Stimulated activated CD4-positive, alpha-beta T cell treated with anti-CD3 and anti-CD28 coated beads, Interleukin-4, amount 100 ng/mL, for 48 hours (primary cell): Measurements from ENCODE around the gene FBXW7.

Experiments used
- DNase-seq, 2 donors: peaks; one replicate each; pipeline ENCODE4 v3.0.0-alpha.2; 2020; ENCODE audit warnings: low read depth in 2 of 2

FBXW7 gene

DNA sequence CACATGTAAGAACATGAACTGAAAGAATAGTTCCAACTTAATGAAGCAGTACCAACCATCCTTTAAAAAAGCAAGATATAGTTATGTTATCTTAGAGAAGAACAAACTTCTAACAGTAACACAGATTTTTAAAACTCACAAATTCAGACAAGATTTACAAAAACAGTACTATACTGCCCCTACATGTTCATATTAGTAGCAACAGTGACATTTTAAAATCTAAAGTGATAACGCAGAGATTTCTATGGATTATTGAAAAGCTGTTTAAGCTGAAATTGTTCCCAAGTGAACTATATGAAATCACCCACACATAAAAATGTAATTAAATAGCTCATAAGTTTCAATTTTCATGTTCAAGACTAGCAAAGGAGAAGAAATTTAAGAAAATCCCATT lies 166.0 kb downstream of the FBXW7 start:
- no peak for DNase-seq

DNA sequence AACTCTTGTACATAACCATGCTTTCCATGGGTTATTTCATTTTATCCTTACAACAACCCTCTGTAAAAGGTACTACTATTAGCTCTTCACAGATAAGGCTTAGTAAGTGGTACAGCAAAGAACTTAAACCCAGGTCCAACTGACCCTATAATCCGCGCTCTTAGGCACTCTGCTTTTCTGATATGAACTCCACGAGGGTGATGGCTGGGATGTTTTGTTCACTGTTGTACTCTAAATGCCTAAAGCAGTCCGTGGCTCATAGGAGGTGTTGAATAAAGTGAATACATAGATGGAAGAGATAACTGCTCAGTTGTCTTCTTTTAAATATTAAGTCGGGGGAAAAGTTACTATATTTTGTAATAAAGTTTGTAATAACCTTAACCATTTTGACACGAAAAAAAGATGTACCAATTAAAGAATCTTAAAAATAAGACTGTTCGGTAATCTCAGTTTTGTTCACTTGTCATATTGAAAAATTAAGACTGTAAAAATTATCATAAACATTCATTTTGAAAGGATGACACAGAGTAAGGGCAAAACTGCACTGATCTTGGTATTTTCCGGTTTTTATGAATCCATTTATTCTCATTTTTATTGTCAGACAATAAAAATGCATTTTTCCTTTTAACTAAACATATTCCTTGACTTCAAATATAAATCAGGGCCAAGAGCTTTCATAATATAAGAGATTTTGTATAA lies 166.5 kb downstream of the FBXW7 start:
- DNase-seq, result no peak

DNA sequence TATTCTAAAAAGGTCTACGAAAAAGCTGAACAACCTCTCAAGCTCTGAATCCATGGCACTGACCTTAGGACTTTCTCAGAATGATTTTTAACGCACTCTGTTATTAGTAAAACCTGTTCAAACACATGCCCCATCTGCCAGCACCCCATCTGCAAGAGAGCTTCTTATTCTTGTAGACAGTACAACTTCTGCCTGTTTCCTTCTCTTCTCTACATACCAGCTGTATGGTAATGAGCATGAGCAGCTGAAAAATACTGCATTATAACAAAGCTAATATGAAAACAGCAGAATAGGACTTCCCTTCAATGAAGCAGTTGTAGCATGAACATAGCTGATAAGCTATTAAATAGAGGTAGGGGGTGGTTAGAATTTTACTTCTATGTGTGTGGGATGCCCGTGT lies 167.9 kb downstream of the FBXW7 start:
- DNase-seq, result no peak

DNA sequence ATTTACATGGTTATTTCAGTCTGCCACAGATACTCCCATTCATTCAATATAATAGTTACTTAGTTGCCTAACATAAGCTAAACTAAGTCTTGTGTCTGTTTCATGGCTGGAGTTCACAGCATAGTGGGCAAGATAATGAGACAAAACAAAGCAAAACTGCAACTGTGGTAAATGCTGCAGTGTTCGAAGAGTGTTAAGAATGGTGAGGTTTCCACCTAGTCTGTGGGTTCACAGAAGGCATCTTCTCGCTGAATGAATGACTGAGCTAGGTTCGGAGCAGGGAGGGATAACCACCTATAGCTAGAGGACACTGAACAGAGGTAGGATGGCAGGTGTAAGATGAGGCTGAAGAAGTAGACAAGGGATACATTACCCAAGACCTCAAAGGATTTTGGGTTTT lies 171.0 kb downstream of the FBXW7 start:
- DNase-seq, result no peak

DNA sequence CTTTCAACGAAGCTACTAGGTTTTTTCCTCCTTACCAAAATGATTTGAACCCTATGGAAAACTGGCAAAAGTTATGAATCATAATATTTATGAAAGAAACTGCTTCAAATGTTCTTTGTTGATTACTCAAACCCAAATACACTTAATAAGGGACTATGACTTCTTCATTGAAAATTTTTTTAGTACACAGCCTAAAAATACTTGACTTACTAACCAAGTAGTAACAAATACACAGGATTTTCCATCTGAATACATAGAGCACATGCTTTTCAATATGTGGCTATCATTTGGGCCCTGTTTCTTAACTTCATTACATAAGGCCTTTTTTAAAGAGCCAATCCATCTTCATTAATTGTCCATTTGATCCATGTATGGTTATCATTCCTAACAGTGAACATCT lies 171.5 kb downstream of the FBXW7 start:
- no peak for DNase-seq

DNA sequence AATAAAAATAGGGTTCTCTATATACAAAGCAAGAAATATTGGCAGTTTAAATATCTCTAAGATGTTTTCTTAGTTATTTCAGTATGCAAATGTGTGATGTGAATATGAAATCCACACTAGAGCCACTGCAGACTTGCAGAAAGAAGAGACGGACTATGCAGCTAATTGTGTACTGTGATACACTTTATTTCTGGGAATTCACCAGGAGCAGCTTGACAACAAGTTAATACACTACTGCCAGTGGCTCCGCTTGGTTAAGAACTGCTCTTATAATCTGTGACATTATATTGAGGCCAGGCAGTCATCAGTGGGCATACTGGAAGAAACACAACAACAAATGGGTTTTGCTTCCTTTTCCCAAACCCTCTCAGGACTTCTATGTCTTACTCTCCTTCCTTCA lies 172.0 kb downstream of the FBXW7 start:
- DNase-seq, result no peak

DNA sequence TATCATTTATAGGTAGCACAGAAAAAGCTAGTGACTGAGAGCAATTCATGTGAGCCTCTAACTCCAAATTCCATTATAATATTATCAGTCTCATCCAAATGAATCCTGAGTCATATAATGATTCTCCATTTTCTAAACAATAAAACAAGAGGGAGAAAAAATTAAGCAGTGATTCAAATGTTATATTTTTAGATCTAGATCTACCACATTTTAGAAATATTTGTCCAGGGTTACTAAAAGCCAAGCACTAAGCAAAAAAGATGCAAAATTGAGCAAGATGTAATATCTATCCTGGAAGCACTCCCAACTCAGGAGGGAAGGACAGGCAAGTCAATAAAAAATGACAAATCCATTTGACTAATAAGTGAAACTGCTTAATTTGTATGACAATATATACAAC lies 172.8 kb downstream of the FBXW7 start:
- DNase-seq, result no peak

DNA sequence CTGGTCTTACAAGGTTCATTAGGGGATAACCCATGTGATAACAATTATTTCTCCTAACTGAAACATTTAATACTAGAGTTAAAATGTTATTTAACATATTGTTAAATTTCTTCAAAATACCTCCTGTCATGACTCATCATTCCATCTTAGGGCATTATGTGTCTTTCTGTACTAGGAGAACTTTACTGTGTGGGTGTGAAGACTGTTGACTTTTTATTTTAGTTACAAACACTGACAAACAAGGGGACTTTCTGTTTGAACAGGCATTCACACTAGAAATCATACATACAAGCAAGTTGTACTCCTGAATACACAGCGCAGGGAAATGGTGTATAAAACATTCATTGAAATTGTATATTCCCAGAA lies 175.9 kb downstream of the FBXW7 start:
- no peak for DNase-seq

DNA sequence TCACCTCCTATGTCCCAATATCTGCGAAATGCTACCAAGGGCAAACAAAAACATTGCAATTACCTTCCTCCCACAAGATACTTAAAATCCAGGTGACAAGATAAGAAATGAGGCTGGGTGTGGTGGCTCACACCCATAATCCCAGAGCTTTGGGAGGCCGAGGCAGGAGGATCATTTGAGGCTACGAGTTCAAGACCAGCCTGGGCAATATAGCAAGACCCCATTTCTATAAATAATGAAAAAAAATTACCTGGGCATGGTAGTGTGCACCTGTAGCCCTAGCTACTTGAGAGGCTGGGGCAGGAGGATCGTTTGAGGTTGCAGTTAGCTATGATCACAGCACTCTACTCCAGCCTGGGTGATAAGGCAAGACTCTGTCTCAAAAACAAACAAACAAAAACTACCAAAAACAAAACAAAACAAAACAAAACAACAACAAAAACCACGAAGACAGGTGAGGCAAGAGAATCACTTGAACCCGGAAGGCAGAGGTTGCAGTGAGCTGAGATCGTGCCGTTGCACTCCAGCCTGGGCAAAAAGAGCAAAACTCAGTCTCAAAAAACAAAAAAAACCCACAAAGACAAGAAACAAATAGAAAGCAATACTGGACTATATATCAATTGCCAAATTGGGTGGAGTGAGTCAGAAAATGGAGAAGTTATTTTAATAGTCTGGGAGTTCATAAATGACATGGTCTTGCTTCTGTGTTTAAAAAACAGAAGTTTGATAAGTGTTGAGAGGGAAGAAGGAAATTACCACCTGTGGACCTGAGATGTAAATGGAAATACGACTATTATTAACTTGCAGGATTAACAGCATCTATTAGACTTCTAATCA lies 176.5 kb downstream of the FBXW7 start:
- no peak for DNase-seq

DNA sequence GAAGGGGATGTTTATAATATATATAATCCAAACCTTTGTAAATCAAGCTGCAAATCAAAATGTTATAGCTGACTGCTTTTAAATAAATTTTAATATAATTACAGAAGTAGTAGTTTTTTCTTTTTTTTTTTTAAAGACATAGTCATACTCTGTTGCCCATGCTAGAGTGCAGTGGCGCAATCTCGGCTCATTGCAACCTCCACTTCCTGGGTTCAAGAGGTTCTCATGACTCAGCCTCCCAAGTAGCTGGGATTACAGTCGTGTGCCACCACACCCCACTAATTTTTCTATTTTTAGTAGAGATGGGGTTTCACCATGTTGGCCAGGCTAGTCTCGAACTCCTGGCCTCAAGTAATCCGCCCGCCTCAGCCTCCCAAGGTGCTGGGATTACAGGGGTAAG lies 178.7 kb downstream of the FBXW7 start:
- no peak for DNase-seq

DNA sequence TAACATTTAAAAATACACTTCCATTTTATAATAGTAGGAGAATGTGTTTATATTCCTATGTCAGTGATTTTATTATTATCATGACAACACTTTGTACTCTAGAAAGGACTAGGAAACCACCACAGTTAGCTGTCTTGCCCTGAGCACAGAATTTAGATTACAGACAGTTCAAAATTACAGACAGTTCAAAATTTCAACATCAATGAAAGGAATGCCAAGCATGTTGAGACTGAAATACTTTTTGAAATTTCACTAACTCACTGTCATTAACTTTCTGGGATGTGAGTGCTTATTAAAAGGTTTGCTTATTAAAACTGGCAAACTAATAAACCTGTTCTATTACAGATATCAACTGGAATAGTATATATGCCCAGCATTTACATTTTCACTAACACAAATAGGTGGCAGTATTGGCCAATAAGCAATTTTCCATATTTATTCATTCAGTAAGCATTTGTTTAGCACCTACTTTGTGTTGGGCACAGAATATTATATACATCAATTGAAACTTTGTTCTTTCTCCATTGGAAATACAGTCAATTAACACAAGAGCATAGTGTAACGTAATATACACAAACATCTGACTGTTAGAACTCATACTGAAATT lies 179.4 kb downstream of the FBXW7 start:
- no peak for DNase-seq

DNA sequence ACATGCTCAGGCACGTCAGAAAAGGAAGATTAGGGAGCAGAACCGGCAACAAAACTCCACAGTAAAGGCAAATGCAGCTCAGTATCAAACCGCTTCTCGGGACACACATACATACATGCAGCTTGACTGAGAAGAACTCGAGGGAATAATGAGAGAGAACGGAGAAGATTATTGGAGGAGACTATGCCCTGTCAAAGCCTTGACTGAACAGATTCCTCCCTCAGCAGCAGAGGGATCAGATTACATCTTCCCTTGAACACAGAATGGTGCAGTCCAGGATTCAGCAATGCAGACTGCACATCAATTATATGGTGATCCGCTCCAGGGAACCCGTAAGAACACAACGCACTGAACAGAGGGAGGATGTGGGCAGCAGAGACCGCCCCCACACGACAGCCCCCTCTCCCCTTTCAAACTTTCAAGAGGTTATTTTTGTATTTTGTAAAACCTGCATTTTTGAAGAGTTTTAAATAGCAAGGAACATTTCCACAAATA lies 183.2 kb downstream of the FBXW7 start:
- DNase-seq, result no peak

DNA sequence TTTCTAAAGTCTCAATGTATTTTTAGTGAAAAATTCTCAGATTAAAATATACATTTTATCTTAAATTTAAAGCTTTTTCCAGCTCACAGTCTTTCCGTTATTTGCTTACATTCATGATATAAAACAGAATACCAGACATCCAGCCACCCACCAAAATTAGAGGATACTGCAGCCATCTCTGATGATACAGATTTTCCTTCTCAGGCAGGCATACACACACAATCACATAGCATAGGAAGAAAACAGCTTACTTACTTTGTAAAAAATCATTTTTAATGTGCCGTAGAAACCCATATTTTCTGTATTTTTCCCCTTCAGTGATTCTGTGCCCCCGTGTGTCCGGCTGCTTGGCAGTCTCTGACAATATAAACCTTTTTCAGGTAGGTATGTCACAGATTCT lies 183.7 kb downstream of the FBXW7 start:
- no peak for DNase-seq

DNA sequence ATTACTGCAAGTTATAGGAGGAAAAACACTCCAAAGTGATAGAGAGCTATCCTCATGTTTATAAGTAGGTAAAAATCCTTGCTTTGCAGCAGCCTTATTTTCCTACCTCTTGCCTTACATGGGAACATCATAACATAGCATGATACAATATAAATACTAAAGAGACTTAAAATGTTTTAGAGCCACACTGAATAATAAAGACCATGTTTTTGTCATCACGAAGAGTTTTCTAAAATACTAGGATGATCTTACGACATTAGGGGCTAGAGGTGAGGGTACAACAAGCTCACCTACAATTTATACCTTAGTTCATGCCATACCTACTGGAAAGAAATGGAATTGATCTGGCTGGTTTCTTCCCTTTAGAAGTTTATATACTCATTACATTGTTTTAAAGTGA lies 184.8 kb downstream of the FBXW7 start:
- no peak for DNase-seq

DNA sequence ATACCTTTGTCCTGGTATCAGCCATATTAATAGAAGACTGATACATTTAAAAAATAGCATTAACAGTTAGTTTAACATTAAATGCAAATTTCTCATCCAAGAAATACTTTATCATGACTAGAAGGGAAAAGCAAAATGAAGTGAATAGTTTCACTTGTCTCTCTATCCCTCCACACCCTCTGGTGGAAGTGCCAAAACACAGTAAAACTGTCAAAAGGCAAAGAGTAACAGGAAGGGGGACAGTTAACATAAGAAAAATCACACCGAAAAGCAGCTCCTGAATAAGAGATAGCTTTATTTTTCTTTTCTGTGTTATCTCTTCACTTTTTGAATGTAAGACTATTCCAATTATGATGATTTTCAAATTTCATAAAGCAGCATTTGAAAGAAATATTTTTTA lies 187.2 kb downstream of the FBXW7 start:
- no peak for DNase-seq

DNA sequence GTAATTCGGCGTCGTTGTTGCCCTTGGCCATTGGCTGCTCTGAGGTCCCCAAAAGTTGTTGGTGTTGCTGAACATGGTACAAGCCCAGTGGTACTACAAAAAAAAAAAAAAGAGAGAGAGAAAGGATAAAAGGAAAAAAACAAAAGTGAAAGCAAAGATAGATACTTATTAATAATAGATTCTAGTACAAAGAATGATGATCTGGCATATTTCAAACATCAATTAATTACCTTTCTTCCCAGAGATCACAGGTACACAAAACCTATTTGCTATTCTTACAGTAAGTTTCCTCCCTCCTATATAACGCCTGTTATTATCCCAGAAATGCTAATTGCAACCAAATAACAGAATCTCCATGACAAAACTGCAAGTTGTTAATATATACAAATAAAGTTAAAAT lies 188.9 kb downstream of the FBXW7 start:
- DNase-seq, result no peak

DNA sequence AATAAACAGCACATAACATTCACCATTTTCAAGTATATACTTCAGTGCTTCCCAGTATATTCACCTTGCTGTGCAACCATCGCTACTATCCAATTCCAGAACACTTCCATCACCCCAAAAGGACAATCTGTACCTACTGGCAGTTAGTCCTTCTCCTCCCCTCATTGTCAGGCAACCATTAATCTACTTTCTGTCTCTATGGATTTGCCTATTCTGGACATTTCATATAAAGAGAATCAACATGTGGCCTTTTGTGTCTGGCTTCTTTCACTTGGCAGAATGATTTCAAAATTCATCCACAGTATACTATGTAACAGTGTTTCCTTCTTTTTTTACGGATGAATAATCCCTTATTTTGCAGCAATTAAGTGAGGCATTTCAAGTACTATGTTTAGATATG lies 189.4 kb downstream of the FBXW7 start:
- DNase-seq, result no peak

DNA sequence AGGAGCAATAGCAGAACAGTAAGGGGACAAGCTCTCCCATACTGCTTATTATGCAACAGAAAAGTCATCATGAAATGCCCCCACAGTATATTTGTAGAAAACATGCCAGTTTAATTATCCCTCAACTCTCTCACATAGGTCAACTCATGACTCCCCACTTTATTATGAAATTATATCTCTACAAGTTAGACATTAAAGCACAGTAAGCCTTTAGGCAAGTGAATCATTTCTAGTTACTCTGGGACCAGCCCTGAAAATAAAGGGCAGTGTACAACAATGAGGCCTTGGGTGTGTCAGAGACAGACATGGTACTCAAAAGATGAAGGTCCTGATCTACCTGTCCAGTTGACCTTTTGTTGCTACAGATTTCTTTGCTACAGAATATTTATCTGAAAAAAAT lies 191.9 kb downstream of the FBXW7 start:
- no peak for DNase-seq

DNA sequence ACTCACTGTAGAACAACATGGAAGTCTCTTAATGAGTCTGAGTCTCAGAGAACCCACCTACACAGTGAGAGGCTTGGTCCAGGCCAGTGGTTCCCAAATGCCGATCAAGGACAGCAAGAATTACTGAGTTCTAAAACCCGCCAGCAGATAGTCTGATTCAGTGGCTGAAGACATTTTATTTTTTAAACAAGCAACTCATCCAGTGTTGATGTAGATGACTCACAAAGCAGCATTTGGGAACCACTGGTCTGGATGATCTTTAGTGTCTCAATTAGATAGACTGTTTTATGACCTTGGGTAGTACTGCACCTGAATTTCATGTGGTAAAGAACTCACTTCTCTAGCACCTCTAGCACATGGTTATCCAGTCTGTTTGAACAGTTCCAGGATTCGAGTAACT lies 193.6 kb downstream of the FBXW7 start:
- DNase-seq, result no peak

DNA sequence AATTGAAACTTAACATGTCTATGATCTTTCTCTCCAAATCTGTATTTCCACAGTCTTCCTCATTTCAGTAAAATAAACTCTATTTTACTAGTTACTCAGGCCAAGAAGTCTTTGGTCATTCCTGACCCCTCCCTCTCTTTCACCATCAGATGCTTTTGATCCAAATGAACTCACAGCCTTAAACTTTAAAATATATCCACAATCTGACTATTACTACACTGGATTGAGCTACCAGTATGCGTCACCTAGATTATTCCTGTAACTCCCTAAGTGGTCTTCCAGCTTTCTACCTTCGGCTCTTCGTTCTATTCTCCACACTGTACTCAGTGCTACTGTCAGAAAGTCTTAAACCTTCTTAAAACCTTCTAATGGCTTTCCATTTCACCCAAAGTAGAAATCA lies 195.1 kb downstream of the FBXW7 start:
- no peak for DNase-seq

DNA sequence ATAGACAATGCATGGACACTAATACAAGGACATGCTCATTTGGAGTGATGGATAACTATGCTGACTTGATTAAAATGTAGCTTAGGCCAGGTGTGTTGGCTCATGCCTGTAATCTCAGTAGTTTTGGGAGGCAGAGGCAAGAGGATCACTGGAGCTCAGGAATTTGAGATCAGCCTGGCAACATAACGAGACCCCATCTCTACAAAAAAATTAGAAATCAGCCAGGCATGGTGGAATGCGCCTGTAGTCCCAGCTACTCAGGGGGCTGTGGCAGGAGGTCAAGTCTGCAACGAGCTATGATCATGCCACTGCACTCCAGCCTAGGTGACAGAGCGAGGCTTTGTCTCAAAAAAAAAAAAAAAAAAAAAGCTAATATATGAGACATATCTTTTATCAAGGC lies 196.3 kb downstream of the FBXW7 start:
- no peak for DNase-seq

DNA sequence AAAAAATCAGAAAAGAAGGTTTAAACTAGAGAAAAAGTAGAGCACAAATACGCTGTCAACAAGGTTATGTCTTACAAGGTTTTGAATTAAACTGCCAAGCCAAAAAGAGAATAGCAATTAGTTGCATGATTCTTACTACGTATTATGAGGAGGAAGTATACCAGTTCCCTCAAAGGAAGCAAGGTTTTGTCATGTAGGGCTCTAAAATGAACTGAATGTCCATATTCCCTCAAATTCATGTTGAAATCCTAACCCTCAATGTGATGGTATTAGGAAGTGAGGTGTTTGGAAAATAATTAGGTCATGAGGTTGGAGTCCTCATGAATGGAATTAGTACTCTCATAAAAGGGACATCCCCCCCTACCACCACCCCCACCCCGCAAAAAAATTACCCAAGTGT lies 201.0 kb downstream of the FBXW7 start:
- no peak for DNase-seq

DNA sequence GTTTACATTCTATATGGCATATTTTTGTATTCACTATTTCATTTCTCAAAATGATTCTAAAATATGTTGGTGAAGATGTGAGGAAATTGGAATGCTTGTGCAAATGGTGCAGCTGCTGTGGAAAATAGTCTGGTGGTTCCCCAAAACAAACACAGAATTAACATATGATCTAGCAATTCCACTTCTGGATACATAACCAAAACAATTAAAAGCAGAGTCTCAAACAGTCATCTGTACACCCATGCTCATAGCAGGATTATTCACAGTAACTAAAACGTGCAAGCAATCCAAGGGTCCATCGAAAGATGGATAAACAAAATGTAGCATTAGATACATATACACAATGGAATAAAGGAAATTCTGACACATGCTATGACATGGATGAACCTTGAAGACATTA lies 204.8 kb downstream of the FBXW7 start:
- no peak for DNase-seq
